Neural cell (in vitro differentiated cells): ENCODE data around the gene SLC41A2. TPM values are rescaled to one million over a fixed set of nuclear protein-coding genes. Genes with fewer than 3 reads are reported as not detected.

Experiments
- H2AFZ ChIP-seq: fragments of 200-600, 300-800 bp; sonication (generic), shearing (Covaris generic); 2 replicates; pipeline ENCODE4 v1.6.0; 2014; ENCODE audit warnings: low read depth, mild to moderate bottlenecking, antibody characterized with exemption, low read length, moderate library complexity
- H3F3A ChIP-seq: fragments of 200-600 bp; shearing (Covaris generic); 2 replicates; pipeline ENCODE4 v1.6.1; 2016; ENCODE audit warnings: mild to moderate bottlenecking, moderate library complexity, mixed read lengths, antibody characterized with exemption, low read length; ENCODE audit not compliant: insufficient read depth, poor library complexity, severe bottlenecking
- H3K27ac ChIP-seq: fragments of 200-600, 300-800 bp; sonication (generic), shearing (Covaris generic); 2 replicates; pipeline ENCODE4 v1.5.1; 2014; ENCODE audit warnings: mild to moderate bottlenecking, low read length, moderate library complexity
- H3K27me3 ChIP-seq: fragments of 300-800, 200-600 bp; sonication (generic), shearing (Covaris generic); 2 replicates; pipeline ENCODE4 v1.6.0; 2014; ENCODE audit warnings: mild to moderate bottlenecking, low read depth, low read length, moderate library complexity; ENCODE audit not compliant: insufficient read depth
- H3K36me3 ChIP-seq: fragments of 300-800, 200-600 bp; sonication (generic), shearing (Covaris generic); 2 replicates; pipeline ENCODE4 v1.5.1; 2014; ENCODE audit warnings: mild to moderate bottlenecking, antibody characterized with exemption, low read length, moderate library complexity; ENCODE audit not compliant: insufficient read depth
- H3K4me2 ChIP-seq: fragments of 300-800, 200-600 bp; sonication (generic), shearing (Covaris generic); 2 replicates; pipeline ENCODE4 v1.6.0; 2014; ENCODE audit warnings: mild to moderate bottlenecking, low read length
- H3K4me3 ChIP-seq: fragments of 300-800, 200-600 bp; sonication (generic), shearing (Covaris generic); 2 replicates; pipeline ENCODE4 v1.5.1; 2014; ENCODE audit warnings: mild to moderate bottlenecking, low read length, moderate library complexity
- H3K79me2 ChIP-seq: fragments of 200-600 bp; shearing (Covaris generic); replicated peaks from 2 replicates; pipeline ENCODE4 v1.6.0; 2014; ENCODE audit warnings: mild to moderate bottlenecking, low read length, moderate library complexity; ENCODE audit not compliant: insufficient read depth
- H3K9ac ChIP-seq: fragments of 300-800, 200-600 bp; sonication (generic), shearing (Covaris generic); 2 replicates; pipeline ENCODE4 v1.6.1; 2016; ENCODE audit warnings: mild to moderate bottlenecking, low read length, mixed read lengths
- H3K9me2 ChIP-seq: fragments of 200-600 bp; shearing (Covaris generic); 2 replicates; pipeline ENCODE4 v1.6.1; 2016; ENCODE audit warnings: mild to moderate bottlenecking, low read length, mixed read lengths; ENCODE audit not compliant: insufficient read depth
- H3K9me3 ChIP-seq: fragments of 200-600, 300-800 bp; sonication (generic), shearing (Covaris generic); 2 replicates; pipeline ENCODE4 v1.6.1; 2016; ENCODE audit warnings: mild to moderate bottlenecking, mixed run types, low read length, moderate library complexity, mixed read lengths
- H4K20me1 ChIP-seq: fragments of 200-600 bp; shearing (Covaris generic); 2 replicates; pipeline ENCODE4 v1.6.1; 2016; ENCODE audit warnings: mild to moderate bottlenecking, mixed run types; ENCODE audit not compliant: insufficient read depth
- EP300 ChIP-seq: fragments of 450-650 bp; conservative IDR thresholded peaks from 2 replicates; pipeline ENCODE4 v1.6.1; 2014; ENCODE audit warnings: antibody characterized with exemption, mild to moderate bottlenecking, moderate library complexity; ENCODE audit not compliant: poor library complexity, severe bottlenecking
- EZH2 ChIP-seq: fragments of 200-600, 300-800 bp; shearing (Covaris generic), sonication (generic); IDR thresholded peaks from 2 replicates; pipeline ENCODE4 v1.6.1; 2014; ENCODE audit warnings: antibody characterized with exemption, low read length, borderline replicate concordance, mild to moderate bottlenecking; ENCODE audit not compliant: insufficient read depth, poor library complexity, severe bottlenecking
- MXI1 ChIP-seq: fragments of 450-650 bp; conservative IDR thresholded peaks from 2 replicates; pipeline ENCODE4 v1.6.1; 2014; ENCODE audit warnings: antibody characterized with exemption, mild to moderate bottlenecking; ENCODE audit not compliant: poor library complexity, severe bottlenecking
- POLR2AphosphoS5 ChIP-seq: IDR thresholded peaks from 2 replicates; pipeline ENCODE4 v1.6.1; 2012
- RAD21 ChIP-seq: fragments of 450-650 bp; conservative IDR thresholded peaks from 2 replicates; pipeline ENCODE4 v1.6.1; 2014; ENCODE audit warnings: antibody characterized with exemption, mild to moderate bottlenecking, moderate library complexity
- SMC3 ChIP-seq: fragments of 450-650 bp; conservative IDR thresholded peaks from 2 replicates; pipeline ENCODE4 v1.6.1; 2014; ENCODE audit warnings: antibody characterized with exemption, mild to moderate bottlenecking, moderate library complexity; ENCODE audit not compliant: poor library complexity
- TAF1 ChIP-seq: IDR thresholded peaks from 2 replicates; pipeline ENCODE4 v1.6.1; 2012; ENCODE audit warnings: low read depth
- polyA plus RNA-seq: library from polyadenylated mRNA; depleted of rRNA; stranded (reverse); fragments of >200 nt; gene quantifications from 2 replicates; pipeline ENCODE4 v1.2.3, GENCODE V29; 2014
- TF ChIP-seq, protein P1 (sequence below): IDR thresholded peaks from 2 replicates; pipeline ENCODE4 v1.6.1; 2012; ENCODE audit warnings: borderline replicate concordance
- TF ChIP-seq, protein P2 (sequence below): fragments of 450-650 bp; IDR thresholded peaks from 2 replicates; pipeline ENCODE4 v1.5.1; 2014; ENCODE audit warnings: antibody characterized with exemption, mild to moderate bottlenecking, moderate library complexity; ENCODE audit not compliant: poor library complexity, severe bottlenecking

Gene SLC41A2
- polyA plus RNA-seq, 1 donor from 2014 or later, result 26.1 TPM

DNA sequence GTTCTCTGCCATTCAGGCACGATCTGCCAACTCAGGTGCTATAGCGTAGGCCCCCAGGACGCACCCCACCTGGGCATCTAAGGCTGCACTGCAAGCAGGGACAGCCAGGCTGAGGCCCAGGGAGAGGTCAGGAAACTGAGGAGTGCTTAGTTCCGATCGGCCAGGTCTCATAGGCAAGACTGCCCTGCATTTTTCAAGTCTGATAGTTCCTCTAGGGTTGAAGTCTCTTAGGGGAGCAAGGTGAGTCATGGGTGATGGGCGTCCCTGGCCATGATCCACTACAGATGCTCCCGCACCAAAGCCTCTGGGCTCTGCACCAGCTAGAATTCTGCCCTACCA, 41.2 kb upstream of the SLC41A2 start:
- Histone ChIP-seq H3K9me2 (no peaks in the 10 kb centered on the region), H3K36me3 (peaks cover 8% of the 10 kb centered on the region), H3K4me2 (no peak overlapping the region), H2AFZ (no peak overlapping the region), H3K79me2 (no peaks in the 10 kb centered on the region), H4K20me1 (no peaks in the 10 kb centered on the region), H3F3A (no peaks in the 10 kb centered on the region), H3K4me3 (no peak overlapping the region), H3K27ac (no peak overlapping the region), H3K27me3 (no peaks in the 10 kb centered on the region), H3K9me3 (no peaks in the 10 kb centered on the region), H3K9ac (no peak overlapping the region)
- no peak for TF ChIP-seq RAD21
- TF ChIP-seq, protein P1, sequence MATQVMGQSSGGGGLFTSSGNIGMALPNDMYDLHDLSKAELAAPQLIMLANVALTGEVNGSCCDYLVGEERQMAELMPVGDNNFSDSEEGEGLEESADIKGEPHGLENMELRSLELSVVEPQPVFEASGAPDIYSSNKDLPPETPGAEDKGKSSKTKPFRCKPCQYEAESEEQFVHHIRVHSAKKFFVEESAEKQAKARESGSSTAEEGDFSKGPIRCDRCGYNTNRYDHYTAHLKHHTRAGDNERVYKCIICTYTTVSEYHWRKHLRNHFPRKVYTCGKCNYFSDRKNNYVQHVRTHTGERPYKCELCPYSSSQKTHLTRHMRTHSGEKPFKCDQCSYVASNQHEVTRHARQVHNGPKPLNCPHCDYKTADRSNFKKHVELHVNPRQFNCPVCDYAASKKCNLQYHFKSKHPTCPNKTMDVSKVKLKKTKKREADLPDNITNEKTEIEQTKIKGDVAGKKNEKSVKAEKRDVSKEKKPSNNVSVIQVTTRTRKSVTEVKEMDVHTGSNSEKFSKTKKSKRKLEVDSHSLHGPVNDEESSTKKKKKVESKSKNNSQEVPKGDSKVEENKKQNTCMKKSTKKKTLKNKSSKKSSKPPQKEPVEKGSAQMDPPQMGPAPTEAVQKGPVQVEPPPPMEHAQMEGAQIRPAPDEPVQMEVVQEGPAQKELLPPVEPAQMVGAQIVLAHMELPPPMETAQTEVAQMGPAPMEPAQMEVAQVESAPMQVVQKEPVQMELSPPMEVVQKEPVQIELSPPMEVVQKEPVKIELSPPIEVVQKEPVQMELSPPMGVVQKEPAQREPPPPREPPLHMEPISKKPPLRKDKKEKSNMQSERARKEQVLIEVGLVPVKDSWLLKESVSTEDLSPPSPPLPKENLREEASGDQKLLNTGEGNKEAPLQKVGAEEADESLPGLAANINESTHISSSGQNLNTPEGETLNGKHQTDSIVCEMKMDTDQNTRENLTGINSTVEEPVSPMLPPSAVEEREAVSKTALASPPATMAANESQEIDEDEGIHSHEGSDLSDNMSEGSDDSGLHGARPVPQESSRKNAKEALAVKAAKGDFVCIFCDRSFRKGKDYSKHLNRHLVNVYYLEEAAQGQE, result no peak
- TF ChIP-seq TAF1, result no peak
- TF ChIP-seq, protein P2, sequence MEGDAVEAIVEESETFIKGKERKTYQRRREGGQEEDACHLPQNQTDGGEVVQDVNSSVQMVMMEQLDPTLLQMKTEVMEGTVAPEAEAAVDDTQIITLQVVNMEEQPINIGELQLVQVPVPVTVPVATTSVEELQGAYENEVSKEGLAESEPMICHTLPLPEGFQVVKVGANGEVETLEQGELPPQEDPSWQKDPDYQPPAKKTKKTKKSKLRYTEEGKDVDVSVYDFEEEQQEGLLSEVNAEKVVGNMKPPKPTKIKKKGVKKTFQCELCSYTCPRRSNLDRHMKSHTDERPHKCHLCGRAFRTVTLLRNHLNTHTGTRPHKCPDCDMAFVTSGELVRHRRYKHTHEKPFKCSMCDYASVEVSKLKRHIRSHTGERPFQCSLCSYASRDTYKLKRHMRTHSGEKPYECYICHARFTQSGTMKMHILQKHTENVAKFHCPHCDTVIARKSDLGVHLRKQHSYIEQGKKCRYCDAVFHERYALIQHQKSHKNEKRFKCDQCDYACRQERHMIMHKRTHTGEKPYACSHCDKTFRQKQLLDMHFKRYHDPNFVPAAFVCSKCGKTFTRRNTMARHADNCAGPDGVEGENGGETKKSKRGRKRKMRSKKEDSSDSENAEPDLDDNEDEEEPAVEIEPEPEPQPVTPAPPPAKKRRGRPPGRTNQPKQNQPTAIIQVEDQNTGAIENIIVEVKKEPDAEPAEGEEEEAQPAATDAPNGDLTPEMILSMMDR, result no peak
- TF ChIP-seq SMC3, result no peak
- no peak for TF ChIP-seq POLR2AphosphoS5
- no peak for TF ChIP-seq MXI1
- no peak for TF ChIP-seq EZH2
- TF ChIP-seq EP300, result no peak

DNA sequence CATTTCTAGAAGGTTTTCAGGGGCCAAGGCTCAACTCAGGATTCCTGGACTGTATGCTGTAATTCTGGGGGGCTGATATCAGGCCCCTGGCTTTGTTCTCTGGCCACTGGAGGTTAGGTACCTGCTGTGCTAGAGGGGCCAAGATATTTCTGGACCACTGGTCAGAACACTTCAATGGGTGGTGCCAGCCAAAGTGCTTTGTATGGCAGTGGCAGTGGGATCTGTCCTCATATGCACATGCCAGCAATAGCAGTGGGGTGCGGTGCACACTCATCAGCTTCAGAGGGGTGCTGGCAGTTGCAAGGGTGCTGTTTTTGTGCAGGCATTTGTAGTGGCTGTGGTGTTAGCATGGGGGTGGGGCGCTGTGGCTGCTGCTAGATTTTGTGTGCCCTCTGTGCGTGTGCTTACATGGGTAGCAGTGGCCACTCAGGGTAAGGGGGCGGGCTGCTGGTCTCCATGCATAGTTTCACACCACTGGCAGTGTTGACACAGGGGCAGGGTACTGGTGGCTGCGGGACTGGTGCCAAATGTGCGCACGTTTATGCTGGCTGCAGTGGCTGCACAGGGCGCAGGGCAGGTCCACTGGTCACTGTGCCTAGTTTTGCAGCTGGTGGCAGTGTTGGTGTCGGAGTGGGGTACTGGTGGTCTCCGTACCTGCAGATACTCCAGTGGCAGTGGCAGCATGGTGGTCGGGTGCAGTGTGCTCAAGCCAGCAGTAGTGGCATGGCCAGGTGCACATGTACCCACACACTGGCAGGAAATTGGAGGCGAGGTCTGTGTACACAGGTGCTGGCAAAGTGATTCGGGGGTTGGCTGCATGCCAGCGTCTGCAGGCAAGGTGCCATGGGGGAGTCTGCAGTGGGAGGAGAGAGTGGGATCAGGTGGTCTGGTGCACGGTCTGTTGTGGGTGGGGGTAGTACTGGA, 40.6 kb upstream of the SLC41A2 start:
- Histone ChIP-seq H3K4me2 (no peak overlapping the region), H3K27me3 (no peaks in the 10 kb centered on the region), H2AFZ (no peak overlapping the region), H3F3A (no peaks in the 10 kb centered on the region), H3K79me2 (no peaks in the 10 kb centered on the region), H3K9me2 (no peaks in the 10 kb centered on the region), H3K4me3 (no peak overlapping the region), H3K9ac (no peak overlapping the region), H3K27ac (no peak overlapping the region), H3K36me3 (peaks cover 8% of the 10 kb centered on the region), H4K20me1 (no peaks in the 10 kb centered on the region), H3K9me3 (no peaks in the 10 kb centered on the region)
- no peak for TF ChIP-seq POLR2AphosphoS5
- TF ChIP-seq TAF1, result no peak
- no peak for TF ChIP-seq RAD21
- TF ChIP-seq EZH2, result no peak
- TF ChIP-seq, protein P2, result no peak
